ELR (cell line): ENCODE data around the gene ATP12A.

Source experiments
- DNase-seq: peaks from one replicate; pipeline ENCODE4 v3.0.0-alpha.2; 2015; ENCODE audit warnings: low read depth

Gene ATP12A

GRCh38 chr13:24663586-24663985 lies 16.6 kb upstream of the ATP12A start:
- DNase-seq: no peak

GRCh38 chr13:24664726-24665409 lies 15.3 kb upstream of the ATP12A start:
- DNase-seq: peak; percentile 76

- no peak for DNase-seq
These were observed 11.7 kb upstream of the ATP12A start for GRCh38 chr13:24668511-24668910.

GRCh38 chr13:24668955-24669582 lies 11.1 kb upstream of the ATP12A start:
- no peak for DNase-seq

GRCh38 chr13:24670174-24670573 lies 10.0 kb upstream of the ATP12A start:
- DNase-seq: no peak

GRCh38 chr13:24670961-24671381 lies 9.2 kb upstream of the ATP12A start:
- peak; percentile 64 for DNase-seq

- peak; percentile 80 for DNase-seq
These were observed 8.7 kb upstream of the ATP12A start for GRCh38 chr13:24671386-24672113.

- DNase-seq: no peak
These were observed 7.8 kb upstream of the ATP12A start for GRCh38 chr13:24672141-24673132.

GRCh38 chr13:24675806-24676570 lies 4.2 kb upstream of the ATP12A start:
- no peak for DNase-seq

GRCh38 chr13:24678151-24678550 lies 2.1 kb upstream of the ATP12A start:
- no peak for DNase-seq

GRCh38 chr13:24679686-24680085 lies 522 bp upstream of the ATP12A start:
- DNase-seq: no peak

- no peak for DNase-seq
These were observed 855 bp downstream of the ATP12A start for GRCh38 chr13:24680921-24681604.

GRCh38 chr13:24681930-24682329 lies 1.7 kb downstream of the ATP12A start:
- DNase-seq: no peak

- DNase-seq: no peak
These were observed 2.1 kb downstream of the ATP12A start for GRCh38 chr13:24682353-24682752.

- no peak for DNase-seq
These were observed 3.1 kb downstream of the ATP12A start for GRCh38 chr13:24683351-24683750.

GRCh38 chr13:24683838-24684599 lies 3.8 kb downstream of the ATP12A start:
- DNase-seq: peak; percentile 55

- no peak for DNase-seq
These were observed 4.4 kb downstream of the ATP12A start for GRCh38 chr13:24684600-24684998.

GRCh38 chr13:24685314-24685713 lies 5.1 kb downstream of the ATP12A start:
- DNase-seq: no peak

GRCh38 chr13:24687611-24688010 lies 7.4 kb downstream of the ATP12A start:
- no peak for DNase-seq

GRCh38 chr13:24688111-24688510 lies 7.9 kb downstream of the ATP12A start:
- DNase-seq: no peak
